ENCODE results near the gene HOXB9.

Gene HOXB9

DNA sequence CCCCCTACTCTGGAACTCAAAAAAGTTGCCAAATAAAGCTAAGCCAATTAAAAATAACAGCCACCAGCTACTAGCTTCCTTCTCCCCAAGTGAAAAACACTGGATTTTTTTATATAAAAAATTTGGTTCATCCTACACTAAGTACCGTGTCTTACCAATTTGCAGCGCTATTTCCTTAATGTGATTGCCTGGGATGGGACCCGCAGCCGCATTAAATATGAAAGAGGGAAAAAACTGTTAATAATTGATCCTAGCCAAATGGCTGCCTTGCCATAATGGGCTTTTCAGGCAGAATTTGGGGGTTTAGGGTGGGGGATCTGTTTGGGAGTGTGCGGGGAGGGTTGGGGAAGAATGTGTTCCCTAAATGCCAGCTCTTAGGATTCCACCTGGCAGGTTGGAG, 2.0 kb downstream of the HOXB9 start:
- DNase-seq (ENCODE audit: low spot score) = no peak

DNA sequence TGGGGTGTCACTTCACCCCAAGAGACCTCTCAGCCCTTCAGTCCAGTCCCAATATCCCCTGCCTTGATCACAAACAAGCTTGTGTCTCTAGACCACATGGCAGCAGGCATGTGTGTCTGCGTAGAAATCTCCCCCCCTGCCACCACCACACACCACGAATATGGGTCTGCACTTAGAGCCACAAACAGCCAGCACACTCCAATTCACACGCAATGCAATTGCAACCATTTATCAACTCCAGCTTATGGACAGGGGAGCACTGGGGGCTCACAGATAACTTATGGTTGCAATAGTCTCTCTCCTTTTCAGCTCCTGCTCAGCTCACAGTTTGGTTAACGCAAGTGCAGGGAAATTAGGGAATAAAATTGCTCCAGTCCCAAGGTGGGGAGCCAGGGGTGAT, 2.6 kb downstream of the HOXB9 start:
- no peak for DNase-seq (ENCODE audit: low spot score)

DNA sequence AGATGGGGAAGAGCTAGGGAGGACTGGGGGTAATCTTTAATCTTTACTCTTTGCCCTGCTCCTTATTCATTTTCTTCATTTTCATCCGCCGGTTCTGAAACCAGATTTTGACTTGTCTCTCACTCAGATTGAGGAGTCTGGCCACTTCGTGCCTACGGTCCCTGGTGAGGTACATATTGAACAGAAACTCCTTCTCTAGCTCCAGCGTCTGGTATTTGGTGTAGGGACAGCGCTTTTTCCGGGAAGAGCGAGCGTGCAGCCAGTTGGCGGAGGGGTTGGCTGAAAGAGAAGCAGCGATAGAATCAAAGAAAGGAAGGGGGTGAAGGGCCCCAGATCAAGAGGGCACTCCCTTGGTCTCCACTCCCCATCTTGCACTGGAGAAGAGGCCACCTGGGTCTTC, 3.3 kb downstream of the HOXB9 start:
- DNase-seq (ENCODE audit: low spot score) = no peak

DNA sequence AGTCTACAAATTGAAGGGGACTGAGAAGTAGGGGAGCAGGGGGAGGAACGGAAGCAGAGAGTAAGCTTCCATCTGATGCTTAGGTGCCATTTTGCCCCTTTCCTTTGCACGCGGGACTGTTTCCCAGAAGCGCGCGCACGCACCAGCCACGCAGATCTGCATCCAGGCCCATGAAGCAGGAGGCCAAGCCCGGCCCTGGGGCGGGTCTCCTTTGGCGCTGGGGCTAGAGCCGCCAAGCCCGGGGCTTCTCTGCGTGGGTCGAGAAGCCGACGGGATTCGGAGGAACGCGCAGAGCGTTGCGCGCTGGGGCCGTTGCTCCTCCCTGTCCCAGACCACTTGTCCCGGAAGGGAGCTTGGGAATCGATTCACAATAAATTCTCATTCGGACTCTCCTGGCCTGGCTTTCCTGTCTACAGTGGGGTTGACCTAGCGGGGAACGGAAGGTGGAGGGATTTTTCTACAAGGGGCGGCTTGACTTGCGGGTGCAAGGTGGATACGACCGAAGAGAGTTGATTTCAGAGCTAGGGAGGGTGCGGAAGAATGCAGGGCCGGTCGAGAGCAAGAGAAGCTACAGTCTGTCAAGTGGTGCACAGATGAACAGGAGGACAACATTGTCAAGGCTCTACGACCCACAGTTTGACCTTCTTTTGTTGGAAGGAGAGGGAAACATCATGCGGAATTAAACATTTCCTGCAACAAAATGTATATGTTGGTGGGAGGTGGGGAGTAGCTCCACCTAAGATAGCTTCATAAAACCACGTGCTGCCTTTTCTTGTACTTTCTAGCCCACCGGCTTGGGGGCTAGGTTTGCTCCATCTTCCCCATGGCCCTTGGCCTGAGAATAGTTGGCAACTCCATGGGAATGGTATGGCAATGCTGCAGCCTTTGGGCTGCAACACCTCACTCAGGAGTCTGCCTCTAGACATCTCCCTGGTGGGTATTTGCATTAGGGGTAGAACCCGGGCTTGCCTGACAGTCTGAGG, 4.5 kb downstream of the HOXB9 start:
- no peak for DNase-seq (ENCODE audit: low spot score)

DNA sequence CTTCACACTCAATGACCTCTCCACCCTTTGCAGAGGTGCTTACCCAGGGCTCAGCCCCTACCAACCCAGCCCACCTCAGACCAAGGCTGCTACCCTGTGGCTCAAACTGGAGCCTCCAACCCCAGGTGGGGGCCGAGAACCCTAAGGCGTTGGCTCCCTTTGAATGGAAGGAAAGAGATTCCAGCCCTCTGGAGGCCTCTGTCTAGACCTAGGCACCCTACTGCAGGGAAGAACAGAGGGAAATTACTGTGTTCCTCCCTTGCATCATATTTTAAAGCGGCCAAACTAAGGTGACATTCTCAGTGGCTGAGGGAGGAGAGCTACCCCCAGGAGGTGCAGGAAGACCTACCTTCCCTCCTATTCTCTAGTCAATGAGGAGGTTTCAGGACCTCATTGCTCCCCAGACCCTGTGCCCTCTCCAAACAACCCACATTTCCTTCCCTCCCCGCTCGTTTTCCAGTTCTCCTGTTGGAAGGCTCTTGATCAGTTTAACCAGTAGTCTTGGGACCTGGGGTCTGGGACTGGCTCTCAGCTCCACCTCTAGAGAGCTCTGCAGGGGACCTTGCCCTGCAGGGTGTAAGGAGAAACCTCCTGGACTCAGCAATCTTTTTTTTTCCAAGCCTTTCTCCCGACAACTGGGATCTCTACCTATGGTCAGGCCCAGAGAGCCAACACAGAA, 5.6 kb downstream of the HOXB9 start:
- DNase-seq (ENCODE audit: low spot score) = no peak

DNA sequence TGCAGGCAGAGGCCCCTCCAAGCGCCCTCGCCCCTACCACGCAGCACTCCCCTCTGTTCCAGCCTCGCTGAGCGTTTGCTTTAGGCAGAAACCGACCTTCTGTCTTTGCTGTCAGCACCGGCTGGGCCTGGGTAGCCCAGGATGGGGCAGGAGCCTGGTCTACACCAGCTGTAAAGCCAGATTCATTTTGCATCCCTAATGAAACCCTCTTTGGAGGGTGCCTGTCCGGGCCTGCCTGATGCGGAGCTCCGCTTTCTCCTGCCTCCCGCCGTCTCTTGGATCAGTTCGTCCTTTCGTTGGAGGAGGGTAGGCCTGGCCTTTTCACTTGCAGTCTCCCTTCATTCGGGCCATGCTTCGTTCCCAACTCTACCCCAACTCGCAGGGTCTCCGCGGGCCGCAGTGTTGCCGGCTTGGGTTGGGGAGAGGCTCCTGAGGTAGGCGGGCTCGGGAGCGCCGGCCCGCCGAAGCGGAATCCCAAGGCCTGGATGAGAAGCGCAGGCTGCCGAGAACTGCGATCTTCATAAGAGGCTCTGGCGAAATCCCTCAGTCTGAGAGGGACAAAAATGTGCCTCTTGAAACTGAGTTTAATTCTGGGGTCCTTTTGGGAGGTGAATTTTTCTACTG, 6.2 kb downstream of the HOXB9 start:
- DNase-seq (ENCODE audit: low spot score) = no peak

DNA sequence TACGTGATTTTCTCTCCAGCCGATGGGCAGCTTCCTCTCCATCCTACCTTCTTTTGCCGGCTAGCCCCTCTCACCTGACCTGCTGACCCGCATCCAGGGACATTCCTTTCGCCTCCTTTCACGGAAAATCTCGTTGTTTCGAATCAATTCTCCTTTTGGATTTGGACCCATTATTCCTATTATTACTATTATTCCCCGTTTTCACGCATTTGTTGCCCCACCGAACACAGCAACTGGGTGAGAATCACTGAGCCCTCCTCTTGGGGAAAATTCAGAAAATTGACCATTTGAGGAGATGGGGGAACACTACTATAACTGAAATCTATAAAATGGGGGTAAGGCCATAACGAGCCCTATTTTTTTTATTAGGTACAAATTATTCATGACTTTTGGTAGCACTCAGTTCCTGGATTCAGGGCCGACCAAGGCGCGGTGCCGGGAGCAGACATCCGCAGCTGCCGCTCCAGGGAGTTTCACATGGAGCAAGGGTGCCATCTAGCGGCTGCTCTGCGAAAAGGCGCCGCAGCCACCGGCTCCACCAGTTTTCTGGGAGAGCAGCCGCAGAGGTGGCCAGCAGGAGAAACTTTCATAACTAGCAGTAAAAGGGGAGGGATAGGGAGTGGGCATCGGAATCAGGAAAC, 7.8 kb downstream of the HOXB9 start:
- peak; percentile 93 for DNase-seq (ENCODE audit: low spot score)

DNA sequence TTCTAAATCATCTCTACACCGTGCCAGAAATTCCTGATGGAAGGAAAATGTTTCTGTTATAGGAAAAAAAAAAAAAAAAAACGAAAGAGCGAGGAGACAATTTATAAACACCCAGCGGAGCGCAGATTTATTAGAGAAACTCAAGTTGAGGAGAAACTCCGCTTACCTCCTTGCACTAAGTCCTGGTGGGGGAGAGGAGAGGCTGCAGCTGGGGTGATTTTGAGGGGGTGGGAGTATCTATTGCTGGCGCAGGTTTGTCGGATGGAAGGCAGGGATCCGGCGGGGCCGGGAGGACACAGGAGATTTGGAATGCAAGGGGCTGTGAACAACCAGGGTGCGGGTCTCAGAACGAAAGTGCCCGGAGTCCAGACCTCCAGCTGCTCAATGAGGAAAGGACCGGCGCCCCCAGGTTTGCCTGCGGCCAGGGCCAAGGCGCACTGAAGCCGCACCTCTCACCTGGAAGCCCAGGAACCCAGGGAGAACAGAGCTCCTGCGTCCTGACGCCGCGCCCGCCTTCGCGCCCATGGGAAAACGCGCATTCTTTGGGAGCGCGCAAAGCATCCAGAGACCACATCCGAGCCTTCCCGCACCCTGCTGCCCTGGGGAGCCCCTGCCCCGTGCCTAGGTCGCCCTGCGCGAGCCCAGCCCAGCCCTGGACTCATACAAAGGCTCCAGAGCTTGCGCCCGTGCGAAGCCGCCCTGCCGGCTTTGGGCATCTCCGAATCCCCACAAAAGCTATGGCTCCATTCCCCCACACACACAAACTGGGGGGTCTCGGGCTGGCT, 8.5 kb downstream of the HOXB9 start:
- no peak for DNase-seq (ENCODE audit: low spot score)

DNA sequence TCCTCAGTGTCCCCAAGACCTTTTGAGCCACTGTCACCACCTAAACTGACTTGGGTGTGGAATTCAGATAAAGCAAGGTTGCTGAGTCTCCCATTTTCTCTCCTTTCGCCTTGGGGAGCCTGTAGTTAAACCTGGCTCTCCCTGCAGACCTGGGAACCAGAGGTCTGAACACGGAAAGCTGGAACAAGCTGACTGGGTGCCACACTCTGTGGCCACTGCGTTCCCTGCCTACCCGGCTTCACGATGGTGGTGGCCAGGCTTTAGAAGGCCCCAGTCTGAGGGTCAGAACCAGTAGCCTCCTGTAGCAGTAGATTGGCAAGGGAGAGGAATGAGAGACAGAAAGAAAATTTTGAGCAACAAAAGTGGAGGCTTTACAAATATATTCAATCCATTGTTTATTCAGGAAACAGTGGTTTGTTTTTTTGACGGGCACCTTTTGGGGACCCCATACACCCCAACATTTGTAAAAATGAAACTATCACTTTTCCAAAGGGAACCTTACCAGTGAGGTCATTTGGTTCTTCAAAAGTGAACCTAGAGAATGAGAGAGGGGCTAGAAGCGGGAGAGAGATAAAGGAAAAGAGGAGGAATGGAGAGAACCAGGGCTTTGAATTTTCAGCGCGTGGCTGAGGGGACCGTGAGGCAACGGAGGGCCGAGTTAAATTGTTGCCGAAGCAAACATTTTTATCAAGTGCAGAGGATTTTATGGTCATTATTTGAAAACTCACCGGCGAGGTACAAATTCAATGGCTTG, 9.3 kb downstream of the HOXB9 start:
- DNase-seq (ENCODE audit: low spot score) = no peak

DNA sequence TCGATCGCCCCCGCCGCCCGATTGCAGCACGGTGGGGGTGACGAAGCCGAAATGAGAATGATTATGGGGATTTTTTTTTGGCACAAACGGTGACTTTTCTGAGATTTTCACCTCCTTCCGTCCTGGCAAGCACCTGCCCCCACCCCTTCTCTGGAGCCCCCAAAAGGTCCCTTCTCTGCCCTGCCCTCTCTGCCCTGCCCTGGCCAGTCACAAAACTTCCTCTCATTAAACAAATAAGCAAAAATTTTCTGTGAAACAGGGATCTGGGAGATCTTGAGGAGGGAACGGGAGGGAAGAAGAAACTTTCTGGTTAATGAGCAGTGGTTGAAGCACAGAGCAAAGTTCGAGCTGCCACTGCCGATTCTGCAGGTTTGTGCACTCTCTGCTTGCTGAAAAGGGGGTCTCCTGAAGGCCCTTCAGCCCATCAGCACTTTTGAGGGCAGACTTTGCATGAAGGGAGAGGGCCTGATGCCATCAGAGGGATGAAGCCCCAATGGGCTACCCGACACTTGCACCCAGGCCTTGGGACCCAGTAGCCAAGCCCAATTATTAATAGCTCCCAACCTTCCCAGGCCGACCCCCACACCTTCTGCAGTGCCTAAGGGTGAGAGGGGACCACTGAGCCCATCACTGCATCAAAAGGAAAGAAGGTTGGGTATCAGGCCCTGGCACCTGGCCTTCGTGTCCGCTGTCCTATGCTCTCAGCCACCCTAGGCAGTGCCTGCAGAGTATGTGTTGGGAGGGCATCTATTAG, 10.0 kb downstream of the HOXB9 start:
- no peak for DNase-seq (ENCODE audit: low spot score)

DNA sequence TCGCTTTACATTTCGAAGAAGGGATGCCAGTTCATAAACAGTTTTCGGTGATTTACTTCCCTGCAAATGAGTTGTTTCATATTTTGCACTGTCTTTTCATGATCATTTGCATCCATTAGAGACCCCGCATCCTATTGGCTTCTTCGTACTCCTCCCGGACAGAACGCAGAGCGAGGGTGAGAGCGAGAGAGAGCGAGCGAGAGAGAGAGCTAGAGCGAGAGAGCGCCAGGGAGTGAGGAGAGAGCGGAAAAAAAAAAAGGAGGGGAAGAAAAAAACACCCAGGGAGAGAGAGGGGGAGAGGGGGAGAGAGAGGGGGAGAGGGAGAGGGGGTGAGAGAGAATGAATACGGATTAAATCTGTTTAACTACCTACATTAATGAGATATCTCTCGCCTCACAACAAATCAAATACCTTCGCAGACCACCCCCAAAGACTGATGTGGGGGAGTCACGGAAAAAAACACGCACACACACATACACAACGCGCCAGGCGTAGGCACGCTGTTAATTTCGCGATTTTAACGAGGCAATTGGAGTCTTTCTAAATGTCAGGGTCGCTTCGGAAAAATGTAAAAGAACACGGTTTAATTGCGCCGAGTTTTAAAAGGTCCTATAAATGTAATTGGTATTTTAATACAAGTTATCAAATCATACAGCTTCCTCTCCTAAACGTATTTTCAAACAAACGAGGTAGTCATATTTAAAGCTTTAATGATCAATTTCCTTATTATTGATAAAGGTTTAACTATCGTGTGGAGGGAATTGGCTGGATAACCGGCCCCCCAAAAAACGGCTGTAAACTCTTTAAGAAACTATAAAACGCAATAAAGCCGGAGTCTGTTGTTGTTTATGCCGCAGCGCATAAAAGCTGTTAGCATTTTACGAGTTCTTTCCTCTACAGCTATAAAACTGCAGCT, 10.9 kb downstream of the HOXB9 start, which contains the start of gene HOXB8:
TSS of gene HOXB8 (minus strand) at position 246 of the 916 bp plus-strand sequence. CDS start 588 bp downstream, outside the sequence.
- DNase-seq (ENCODE audit: low spot score) = no peak

DNA sequence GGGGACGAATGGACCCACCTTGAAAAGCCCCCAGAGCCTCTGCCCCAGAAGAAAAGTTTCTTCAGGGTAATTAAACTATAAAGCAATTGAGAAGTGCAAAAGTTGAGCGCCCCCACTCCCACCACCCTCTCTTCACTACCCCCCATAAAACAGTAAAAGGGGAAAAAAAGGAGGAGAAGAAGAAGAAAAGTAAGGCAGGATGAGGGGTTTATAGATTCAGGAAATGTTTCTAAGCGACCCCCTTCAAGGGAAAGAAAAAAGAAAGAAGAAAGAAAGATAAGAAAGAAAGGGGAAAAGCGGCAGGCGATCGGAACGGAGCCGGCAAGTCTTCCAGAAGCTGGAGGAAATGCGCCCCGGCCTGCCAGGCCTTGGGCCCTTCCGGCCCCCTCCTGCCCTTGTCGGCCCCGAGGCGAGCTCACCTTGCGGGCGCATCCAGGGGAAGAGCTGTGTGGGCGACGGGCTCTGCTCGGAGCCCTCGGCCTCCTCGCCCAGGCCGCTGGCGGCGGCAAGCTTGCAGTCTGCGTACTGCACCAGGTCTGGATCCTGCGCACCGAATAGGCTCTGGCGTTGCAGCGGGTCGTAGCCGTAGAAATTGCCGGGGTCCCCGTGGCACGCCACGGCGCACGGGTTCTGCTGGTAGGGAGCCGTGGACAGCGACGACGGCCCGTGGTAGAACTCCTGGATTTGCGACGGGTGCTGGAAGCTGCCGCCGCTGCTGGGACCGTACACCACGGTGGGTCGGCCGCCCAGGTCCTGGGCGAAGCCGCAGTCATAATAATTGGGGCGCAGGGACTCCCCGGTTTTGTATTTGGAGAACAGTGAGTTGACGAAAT, 12.1 kb downstream of the HOXB9 start:
- DNase-seq (ENCODE audit: low spot score) = peak; percentile 37

DNA sequence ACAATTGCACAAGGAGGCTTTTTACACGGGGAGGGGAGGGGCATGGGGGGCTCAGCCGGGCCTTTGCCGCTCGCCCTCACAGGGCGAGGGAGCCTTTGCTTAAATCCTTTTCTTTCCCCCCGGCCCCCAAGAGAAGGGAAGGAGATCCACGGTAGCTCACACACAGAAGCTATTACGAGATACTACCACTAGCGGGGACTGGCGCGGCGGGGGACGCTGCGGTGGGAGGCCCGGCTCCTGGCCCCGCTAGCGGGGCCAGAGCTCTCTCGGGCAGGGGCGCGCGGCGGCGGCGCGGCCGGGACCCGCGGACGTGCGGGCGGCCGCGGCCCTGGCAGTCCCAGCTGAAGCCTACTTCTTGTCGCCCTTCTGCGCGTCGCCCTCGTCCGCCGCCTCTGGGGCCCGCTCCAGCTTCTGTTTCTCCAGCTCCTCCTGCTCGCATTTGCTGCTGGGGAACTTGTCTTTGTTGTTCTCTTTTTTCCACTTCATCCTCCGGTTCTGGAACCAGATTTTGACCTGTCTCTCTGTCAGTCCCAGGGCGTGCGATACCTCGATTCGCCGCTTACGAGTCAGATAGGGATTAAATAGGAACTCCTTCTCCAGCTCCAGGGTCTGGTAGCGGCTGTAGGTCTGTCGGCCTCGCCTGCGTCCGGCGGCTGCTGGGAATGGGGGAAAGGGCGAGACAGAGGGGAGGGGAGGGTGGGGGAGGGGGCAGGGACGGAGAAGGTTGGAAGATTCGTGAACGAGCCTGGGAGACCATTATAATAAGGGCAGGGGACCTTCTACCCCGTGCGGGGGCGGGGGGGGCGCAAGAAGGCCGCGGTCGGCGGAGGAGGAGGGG, 13.1 kb downstream of the HOXB9 start:
- peak; percentile 41 for DNase-seq (ENCODE audit: low spot score)

DNA sequence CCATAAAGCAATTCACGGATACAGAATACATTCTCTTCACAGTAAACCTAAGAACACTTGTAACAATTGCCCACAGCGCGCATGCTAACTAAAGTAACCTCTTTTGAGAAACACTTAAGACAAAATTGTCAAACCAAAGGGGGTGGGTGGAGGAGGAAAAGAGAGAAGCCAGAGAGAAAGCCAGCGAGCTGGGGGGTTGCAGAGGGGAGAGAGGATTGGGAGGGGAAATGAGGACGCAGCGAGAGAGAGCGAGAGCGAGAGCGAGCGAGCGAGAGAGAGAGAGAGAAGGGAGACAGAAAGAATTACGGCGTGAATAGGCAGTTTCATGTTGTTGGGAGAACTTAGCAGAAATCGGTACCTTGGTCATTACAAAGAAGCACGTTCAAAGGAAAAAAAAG, 13.7 kb downstream of the HOXB9 start:
- no peak for DNase-seq (ENCODE audit: low spot score)

DNA sequence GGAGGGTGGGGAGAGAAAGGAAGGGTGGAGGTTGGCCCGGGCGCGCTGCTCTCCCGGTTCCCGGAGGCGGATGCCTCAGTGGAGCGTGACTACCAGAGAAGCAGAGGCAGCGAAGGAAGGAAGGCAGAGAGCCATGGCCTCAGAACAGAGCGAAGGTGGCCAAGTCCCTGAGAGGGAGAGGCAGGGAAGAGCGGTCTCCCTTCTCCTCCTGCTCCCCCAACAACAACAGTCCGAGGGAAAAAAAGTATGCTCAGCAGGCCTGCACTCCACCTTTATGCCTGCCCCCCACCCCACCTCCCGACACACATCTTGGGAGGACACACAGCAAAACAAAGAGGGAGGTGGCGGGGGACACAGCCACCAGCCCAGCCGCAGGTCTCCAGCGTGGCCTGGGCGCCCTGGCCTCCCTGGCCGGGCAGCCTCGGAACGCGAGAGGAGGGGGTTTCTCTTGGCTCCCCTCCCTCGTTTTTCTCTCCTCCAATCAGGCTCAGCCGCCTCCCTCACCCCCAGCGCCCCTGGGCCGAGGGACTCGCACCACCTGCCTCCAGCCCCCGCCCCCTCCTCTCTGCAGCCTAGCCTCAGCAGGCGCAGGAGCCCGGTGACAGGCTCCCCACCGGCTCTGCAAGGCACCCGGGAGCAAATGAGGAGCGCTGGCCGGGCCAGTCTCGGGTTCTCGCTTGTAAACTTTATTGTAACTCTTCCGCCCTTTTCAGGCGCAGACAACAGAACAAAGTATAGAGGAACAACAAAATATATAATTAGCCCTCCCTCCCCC, 14.3 kb downstream of the HOXB9 start:
- DNase-seq (ENCODE audit: low spot score) = peak; percentile 45

DNA sequence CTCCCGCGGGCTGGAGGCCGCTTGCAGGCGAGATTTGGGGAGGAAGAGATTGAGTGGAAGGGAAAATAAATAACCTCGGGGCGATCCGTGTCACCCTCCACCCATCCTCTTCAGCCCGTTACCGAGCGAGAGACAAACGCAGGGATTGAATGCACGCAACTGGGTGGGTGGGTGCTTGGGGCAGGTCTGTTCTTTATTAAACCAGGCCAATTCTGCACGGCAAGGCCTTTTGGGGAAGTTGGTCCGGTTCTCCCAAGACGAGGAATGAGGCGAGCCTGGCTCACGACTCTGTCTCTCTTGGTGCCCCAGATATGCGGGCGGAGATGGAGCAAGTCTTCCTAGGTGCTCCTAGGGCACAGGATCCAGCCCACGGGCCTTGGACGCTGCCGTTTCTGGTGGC, 14.9 kb downstream of the HOXB9 start:
- DNase-seq (ENCODE audit: low spot score) = no peak

All from iPS-NIHi11 (cell line).